PFSK-1 (cell line): ENCODE results near the gene APBB1.

ENCODE experiments used
- FOXP2 ChIP-seq: optimal IDR thresholded peaks from 2 replicates; pipeline ENCODE3; 2011; ENCODE audit warnings: borderline replicate concordance, control low read depth, inconsistent platforms; ENCODE audit not compliant: insufficient read depth; ENCODE audit errors: extremely low read length, extremely low read depth
- POLR2AphosphoS5 ChIP-seq: IDR thresholded peaks from 2 replicates; pipeline ENCODE4 v1.6.1; 2012; ENCODE audit warnings: low read depth, mild to moderate bottlenecking, control low read depth, low read length, moderate library complexity
- REST ChIP-seq, 2 experiments: IDR thresholded peaks; 2 replicates each; pipeline versions ENCODE4 v1.6.1 to v1.8.0; 2011 to 2012; ENCODE audit warnings: low read depth in 2 of 2, low read length in 2 of 2, control low read depth in 1 of 2, inconsistent platforms in 1 of 2, mild to moderate bottlenecking in 1 of 2, moderate library complexity in 1 of 2; ENCODE audit not compliant: insufficient read depth in 1 of 2
- SIN3A ChIP-seq: IDR thresholded peaks from 2 replicates; pipeline ENCODE4 v1.6.1; 2012; ENCODE audit warnings: mild to moderate bottlenecking, low read length, moderate library complexity, borderline replicate concordance; ENCODE audit not compliant: insufficient read depth
- TAF1 ChIP-seq: IDR thresholded peaks from 2 replicates; pipeline ENCODE4 v1.6.1; 2012; ENCODE audit warnings: low read length, control low read depth, borderline replicate concordance; ENCODE audit not compliant: insufficient read depth

APBB1 gene

GRCh38 chr11:6353367-6353987 is 65.4 kb downstream of the APBB1 start:
- TF ChIP-seq FOXP2 (no peak), POLR2AphosphoS5 (no peak), SIN3A (no peak), TAF1 (no peak), REST (IDR thresholded peaks at IDR 0.05; ENCODE audit: insufficient read depth in 1 of 2, low read depth in 2 of 2, low read length in 2 of 2) (no peak)

- TF ChIP-seq TAF1, result no peak
- no peak for TF ChIP-seq POLR2AphosphoS5
- TF ChIP-seq REST (IDR thresholded peaks at IDR 0.05; ENCODE audit: insufficient read depth in 1 of 2, low read depth in 2 of 2, low read length in 2 of 2), result no peak
- TF ChIP-seq SIN3A, result no peak
- no peak for TF ChIP-seq FOXP2
Observed at GRCh38 chr11:6351782-6352382, 67.0 kb downstream of the APBB1 start.

GRCh38 chr11:6350486-6350885 is 68.4 kb downstream of the APBB1 start:
- TF ChIP-seq SIN3A (no peak), POLR2AphosphoS5 (no peak), FOXP2 (no peak), REST (IDR thresholded peaks at IDR 0.05; ENCODE audit: insufficient read depth in 1 of 2, low read depth in 2 of 2, low read length in 2 of 2) (no peak), TAF1 (no peak)

GRCh38 chr11:6350043-6350442 is 68.9 kb downstream of the APBB1 start:
- TF ChIP-seq SIN3A (no peak), TAF1 (no peak), FOXP2 (no peak), POLR2AphosphoS5 (no peak), REST (IDR thresholded peaks at IDR 0.05; ENCODE audit: insufficient read depth in 1 of 2, low read depth in 2 of 2, low read length in 2 of 2) (no peak)
